Activated CD4-positive, alpha-beta T cell treated with anti-CD3 and anti-CD28 coated beads, Interleukin-2, amount 10 ng/mL, durations not matched to agents 24 days and 14 days (primary cell): ENCODE data around the gene ANKRD63. TPM values are rescaled to one million over a fixed set of nuclear protein-coding genes. Genes with fewer than 3 reads are reported as not detected.
A peak's percentile ranks its signal among the peaks of the same experiment; 100 is the strongest.

Source experiments
- DNase-seq: peaks from one replicate; pipeline ENCODE4 v3.0.0; 2022
- H3K27ac Mint-ChIP-seq: one replicate; pipeline ENCODE4 v1.8.0; 2022; ENCODE audit warnings: mild to moderate bottlenecking, mixed read lengths
- H3K27me3 Mint-ChIP-seq: one replicate; pipeline ENCODE4 v1.8.0; 2022; ENCODE audit warnings: mixed read lengths
- H3K36me3 Mint-ChIP-seq: one replicate; pipeline ENCODE4 v1.8.0; 2022; ENCODE audit warnings: low read depth, mild to moderate bottlenecking, mixed read lengths
- H3K4me1 Mint-ChIP-seq: one replicate; pipeline ENCODE4 v1.8.0; 2021; ENCODE audit warnings: mixed read lengths
- H3K4me3 Mint-ChIP-seq: one replicate; pipeline ENCODE4 v1.8.0; 2022; ENCODE audit warnings: mild to moderate bottlenecking, moderate library complexity, mixed read lengths
- H3K9me3 Mint-ChIP-seq: one replicate; pipeline ENCODE4 v1.8.0; 2021; ENCODE audit warnings: mixed read lengths
- intact Hi-C: fragments of 100-400 bp; cut with micrococcal nuclease; formaldehyde crosslinking; loops from one replicate; pipeline ENCODE4 v1.15.1; 2023
- total RNA-seq: library from RNA; stranded (reverse); gene quantifications from 2 replicates; pipeline ENCODE4 v1.2.3, GENCODE V29; 2022

The ANKRD63 gene
- total RNA-seq, 1 donor from 2014 or later, result not detected

DNA sequence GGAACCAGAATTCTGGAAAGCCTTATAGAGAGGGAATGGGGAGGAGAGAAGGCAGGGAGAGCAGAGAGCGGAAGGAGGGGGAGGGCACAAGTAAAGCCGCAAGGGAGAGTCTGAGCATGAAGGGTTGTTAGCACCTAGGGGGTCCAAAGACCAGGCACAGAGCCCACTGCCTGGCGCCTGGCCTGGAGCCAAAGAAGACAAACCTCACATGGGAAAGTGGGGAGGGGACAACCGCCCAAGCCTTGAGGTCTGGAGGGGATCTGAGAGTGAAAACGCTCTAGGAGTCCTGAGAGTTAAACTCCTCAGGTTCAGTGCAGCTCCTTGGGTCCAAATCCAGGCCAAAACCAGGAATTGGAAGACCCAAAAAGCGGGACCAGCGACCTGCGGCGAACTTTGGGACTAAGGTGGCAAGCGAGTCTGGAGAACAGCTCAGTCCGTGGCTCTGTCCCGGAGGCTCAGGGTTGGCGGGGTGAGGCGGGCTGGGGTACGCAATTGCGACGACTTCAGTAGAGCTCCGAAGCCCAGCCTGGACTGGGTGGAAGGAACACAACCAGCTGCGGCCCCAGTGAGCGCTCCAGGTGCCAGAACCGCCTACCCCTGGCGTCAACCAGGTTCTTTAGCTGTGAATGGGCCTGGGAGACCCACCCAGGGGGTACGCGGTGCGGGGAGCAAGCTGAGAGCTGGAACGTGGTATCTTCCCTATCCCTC, 39.8 kb upstream of the ANKRD63 start:
- peak; percentile 61 for DNase-seq
- peaks cover 9% of the 10 kb centered on the region for H3K36me3 Mint-ChIP-seq

DNA sequence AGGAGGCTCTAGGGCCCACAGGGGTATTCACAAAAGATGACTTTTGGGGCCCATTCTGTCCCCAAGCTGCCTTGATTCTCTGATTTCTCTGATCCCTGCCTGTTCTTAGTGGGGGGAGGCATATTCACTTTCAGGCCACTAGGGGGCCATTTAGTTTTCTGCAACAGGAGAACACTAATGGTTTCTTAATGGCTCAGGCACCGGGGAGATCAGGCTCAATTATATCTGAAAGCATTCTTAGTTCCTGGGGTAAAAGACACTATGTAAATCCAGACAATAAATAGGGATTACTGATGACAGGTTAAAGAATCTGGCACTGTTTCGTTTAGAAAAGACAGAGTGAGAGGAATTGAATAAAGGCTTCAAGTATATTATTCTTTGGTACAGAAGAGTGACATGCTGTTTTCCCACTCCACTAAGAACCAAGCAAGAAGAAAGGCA, 38.1 kb upstream of the ANKRD63 start:
- Mint-ChIP-seq H3K9me3 (no peaks in the 10 kb centered on the region), H3K27me3 (peaks cover 36% of the 10 kb centered on the region), H3K36me3 (peaks cover 4% of the 10 kb centered on the region), H3K27ac (no peak overlapping the region), H3K4me3 (no peak overlapping the region), H3K4me1 (peaks cover 23% of the 10 kb centered on the region)
- intact Hi-C loops, result loop anchor here (1.0 to 5.0 kb wide), 4 partner anchors 11 to 274 kb away; partner anchors contain the start of gene ANKRD63
- peak; percentile 89 for DNase-seq

More for the DNA sequence above, 39.8 kb upstream of the ANKRD63 start:
- H3K27ac Mint-ChIP-seq, result peak overlapping the region; percentile 76
- no peaks in the 10 kb centered on the region for H3K9me3 Mint-ChIP-seq
- H3K4me1 Mint-ChIP-seq, result peaks cover 26% of the 10 kb centered on the region
- intact Hi-C loops, result loop anchor here (1.0 to 5.0 kb wide), 6 partner anchors 12 to 275 kb away; partner anchors contain the start of genes ANKRD63 and PLCB2
- H3K4me3 Mint-ChIP-seq, result peak overlapping the region; percentile 82
- peaks cover 21% of the 10 kb centered on the region for H3K27me3 Mint-ChIP-seq

DNA sequence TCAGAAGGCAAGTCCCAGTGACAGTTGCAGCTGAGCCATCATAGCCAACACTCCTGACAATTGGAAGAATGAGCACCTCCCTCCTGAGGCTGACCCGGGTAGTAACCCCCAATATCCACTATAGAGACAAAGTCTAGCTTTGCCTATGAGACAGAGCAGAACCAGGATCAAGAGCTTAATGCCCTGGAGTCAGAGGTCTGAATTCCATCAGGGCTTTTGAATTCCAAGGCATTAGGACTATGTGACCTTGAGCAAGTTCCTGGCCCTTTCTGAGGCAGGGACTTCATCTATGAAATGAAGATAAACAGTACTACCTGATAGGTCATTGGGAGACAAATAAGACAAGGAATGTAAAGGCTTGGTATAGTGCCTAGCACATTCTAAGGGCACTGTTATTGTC, 37.5 kb upstream of the ANKRD63 start:
- no peaks in the 10 kb centered on the region for H3K9me3 Mint-ChIP-seq
- no peak overlapping the region for H3K4me3 Mint-ChIP-seq
- no peak for DNase-seq
- intact Hi-C loops, result loop anchor here (5.0 kb wide), 3 partner anchors 38 to 273 kb away; partner anchors contain the start of gene ANKRD63
- H3K27ac Mint-ChIP-seq, result no peak overlapping the region
- H3K36me3 Mint-ChIP-seq, result peaks cover 3% of the 10 kb centered on the region
- H3K27me3 Mint-ChIP-seq, result peaks cover 41% of the 10 kb centered on the region
- peaks cover 22% of the 10 kb centered on the region for H3K4me1 Mint-ChIP-seq

DNA sequence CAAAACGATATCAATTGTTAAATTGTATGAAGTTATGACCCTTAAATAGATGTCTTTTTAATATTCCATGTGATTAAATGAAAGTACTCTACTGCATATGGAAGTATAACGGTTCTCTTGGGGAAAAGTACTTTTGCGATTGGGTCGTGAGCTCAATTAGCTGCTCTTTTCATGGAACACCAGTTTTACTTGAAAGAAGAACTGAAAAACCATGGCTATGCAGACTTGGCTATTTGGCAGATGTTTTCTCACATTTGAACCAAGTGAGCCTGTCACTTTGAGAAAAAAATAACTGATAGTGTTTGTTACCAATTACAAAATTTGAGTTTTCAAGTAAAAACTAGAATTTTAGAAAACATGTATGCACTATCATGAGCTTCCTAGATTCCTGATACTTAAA, 34.7 kb upstream of the ANKRD63 start:
- H3K9me3 Mint-ChIP-seq, result no peaks in the 10 kb centered on the region
- no peak overlapping the region for H3K4me3 Mint-ChIP-seq
- DNase-seq, result no peak
- peaks cover 60% of the 10 kb centered on the region for H3K27me3 Mint-ChIP-seq
- intact Hi-C loops, result no loop called here
- no peak overlapping the region for H3K27ac Mint-ChIP-seq
- peaks cover 17% of the 10 kb centered on the region for H3K4me1 Mint-ChIP-seq
- no peaks in the 10 kb centered on the region for H3K36me3 Mint-ChIP-seq

DNA sequence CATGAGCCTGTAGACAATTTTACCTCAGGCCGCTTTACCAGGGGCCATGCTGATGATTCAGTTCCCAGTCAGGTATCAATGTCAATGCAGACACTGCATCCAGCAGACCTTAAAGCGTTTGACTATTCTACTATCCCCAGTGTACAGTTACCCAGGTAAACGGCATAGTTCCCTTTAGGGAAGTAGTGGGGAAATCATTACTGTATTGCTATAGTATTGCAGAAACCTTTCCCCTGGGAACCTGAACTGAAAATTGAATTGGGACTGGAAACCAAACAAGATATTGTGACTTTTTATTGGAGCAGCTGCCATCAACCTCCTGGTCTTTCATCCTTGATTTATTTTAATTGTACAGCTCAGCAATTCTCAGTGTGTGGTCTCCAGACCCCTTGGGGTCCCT, 34.1 kb upstream of the ANKRD63 start:
- intact Hi-C loops, result no loop called here
- Mint-ChIP-seq H3K27me3 (peaks cover 64% of the 10 kb centered on the region), H3K4me3 (no peak overlapping the region), H3K36me3 (no peaks in the 10 kb centered on the region), H3K27ac (no peak overlapping the region), H3K4me1 (peaks cover 12% of the 10 kb centered on the region), H3K9me3 (no peaks in the 10 kb centered on the region)
- DNase-seq, result no peak

DNA sequence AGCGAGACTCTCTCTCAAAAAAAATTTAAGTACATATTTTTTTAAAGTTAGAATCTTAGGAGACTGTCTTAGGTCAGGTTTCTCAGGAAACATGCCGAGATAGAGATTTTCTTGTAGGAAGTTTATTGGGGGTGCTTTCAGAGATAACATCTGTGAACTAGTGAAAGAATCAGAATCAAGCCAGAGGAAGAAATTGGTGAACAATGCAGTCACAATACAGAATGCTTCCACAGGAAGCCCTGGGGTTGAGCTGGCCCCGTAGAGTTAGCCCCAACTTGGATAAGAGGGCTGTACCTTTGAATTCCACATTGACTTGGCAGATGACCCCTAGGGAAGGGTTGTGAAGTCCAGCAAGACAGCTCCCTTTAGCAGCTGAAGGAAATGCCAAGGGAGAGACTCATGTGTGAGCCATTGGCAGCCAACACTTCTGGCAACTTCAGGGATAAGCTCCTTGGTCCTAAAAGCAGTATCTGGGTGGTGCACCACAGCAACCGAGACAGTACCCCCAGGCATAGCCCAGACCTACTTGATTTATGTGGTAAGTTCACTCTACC, 31.9 kb upstream of the ANKRD63 start:
- H3K4me3 Mint-ChIP-seq, result no peak overlapping the region
- H3K27ac Mint-ChIP-seq, result no peak overlapping the region
- no peak for DNase-seq

DNA sequence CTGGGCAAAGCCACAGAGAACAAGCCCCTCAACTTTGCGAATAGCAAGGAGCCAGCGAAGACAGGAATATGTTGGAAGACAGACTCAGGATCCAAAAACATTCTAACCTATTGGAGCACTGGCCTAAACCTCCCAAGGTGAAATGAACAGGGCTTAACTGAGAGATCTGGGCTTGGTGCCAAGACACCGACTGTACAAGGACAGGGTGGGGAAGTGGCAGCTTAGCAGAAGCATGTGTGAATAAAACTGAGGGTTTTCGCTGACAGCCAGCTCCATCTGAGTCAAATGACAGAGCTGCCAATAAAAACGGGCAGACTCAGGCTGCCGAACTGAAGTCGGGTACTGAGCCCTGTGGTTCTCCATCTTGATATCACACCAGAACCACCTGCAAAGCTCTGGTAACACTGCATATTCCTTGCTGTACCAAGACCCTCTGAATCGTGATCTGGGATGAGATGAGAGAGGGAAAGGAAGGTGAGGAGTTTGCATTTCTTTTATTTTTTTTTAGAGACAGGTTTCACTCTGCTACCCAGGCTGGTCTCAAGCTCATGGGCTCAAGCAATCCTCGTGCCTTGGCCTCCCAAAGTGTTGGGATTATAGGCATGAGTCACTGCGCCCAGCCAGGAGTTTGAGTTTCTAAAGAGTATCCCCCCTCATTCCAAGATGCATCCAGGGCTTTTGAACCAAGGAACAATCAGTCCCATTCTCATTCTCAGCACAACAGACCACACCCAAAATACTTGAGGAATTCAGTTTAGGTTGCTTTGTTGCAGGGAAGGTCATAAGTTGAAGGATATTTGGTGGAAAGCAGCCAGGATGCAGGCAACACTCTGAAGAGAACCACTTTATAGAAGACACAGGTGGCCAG, 30.9 kb upstream of the ANKRD63 start:
- no peak overlapping the region for H3K27ac Mint-ChIP-seq
- peaks cover 15% of the 10 kb centered on the region for H3K4me1 Mint-ChIP-seq
- no peak for DNase-seq
- intact Hi-C loops, result no loop called here
- H3K4me3 Mint-ChIP-seq, result no peak overlapping the region
- H3K36me3 Mint-ChIP-seq, result no peaks in the 10 kb centered on the region
- H3K9me3 Mint-ChIP-seq, result no peaks in the 10 kb centered on the region
- peaks cover 60% of the 10 kb centered on the region for H3K27me3 Mint-ChIP-seq

More for the DNA sequence above, 31.9 kb upstream of the ANKRD63 start:
- intact Hi-C loops, result no loop called here
- H3K4me1 Mint-ChIP-seq, result peaks cover 6% of the 10 kb centered on the region
- peaks cover 64% of the 10 kb centered on the region for H3K27me3 Mint-ChIP-seq
- H3K36me3 Mint-ChIP-seq, result no peaks in the 10 kb centered on the region
- no peaks in the 10 kb centered on the region for H3K9me3 Mint-ChIP-seq

DNA sequence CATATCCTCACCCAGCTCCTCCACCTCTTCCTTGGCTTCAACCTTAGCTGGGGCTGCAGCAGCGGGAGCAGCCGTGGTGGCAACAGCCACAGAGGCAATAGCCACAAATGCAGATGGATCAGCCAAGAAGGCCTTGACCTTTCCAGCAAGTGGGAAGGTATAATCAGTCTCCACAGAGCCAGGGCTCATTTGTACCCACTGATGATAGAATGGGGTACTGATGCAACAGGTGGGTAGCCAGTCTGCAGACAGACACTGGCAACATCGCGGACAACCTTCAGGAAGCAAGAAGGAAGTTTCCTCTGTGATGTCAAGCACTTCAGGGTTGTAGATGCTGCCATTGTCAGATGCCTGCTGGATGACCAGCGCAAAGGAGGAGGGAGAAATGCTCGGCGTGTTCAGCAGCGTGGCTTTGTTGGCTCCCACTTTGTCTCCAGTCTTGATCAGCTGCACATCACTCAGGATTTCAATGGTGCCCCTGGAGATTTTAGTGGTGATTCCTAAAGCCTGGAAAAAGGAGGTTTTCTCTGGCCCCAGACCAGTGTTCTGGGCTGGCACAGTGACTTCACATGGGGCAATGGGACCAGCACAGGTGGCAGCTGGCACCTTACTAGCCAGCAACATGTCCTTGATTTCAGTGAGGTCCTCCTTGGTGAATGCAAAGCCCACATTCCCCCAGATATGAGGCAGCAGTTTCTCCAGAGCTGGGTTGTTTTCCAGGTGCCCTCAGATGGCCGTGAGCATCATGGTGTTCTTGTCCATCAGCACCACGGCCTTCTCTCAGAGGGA, 29.7 kb upstream of the ANKRD63 start:
- no peak overlapping the region for H3K27ac Mint-ChIP-seq

DNA sequence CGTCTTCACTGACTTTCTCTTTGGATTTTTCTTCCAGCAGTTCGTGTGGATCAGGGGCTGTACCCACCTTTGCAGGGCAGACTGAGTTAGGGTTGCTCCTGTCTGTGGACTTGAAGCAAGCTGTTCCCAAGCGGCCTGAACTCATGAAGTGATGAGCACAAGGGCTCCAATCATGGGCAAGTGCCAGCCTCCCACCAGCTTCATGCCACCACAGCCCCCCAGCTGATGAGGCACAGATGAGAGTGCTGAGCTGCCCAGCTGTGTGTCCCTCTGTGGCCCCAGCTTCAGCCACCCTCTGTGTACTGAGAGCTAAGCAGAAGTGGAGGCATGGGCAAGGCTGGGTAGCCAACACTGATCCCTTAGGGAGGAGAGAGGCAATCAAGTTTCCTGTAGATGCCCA, 28.1 kb upstream of the ANKRD63 start:
- intact Hi-C loops, result loop anchor here (1.0 kb wide), 2 partner anchors 10 to 32 kb away; no protein-coding TSS in a partner anchor
- H3K36me3 Mint-ChIP-seq, result no peaks in the 10 kb centered on the region
- H3K4me1 Mint-ChIP-seq, result peaks cover 27% of the 10 kb centered on the region
- H3K27me3 Mint-ChIP-seq, result peaks cover 39% of the 10 kb centered on the region
- H3K4me3 Mint-ChIP-seq, result no peak overlapping the region
- H3K27ac Mint-ChIP-seq, result no peak overlapping the region
- no peaks in the 10 kb centered on the region for H3K9me3 Mint-ChIP-seq
- no peak for DNase-seq

More for the DNA sequence above, 29.7 kb upstream of the ANKRD63 start:
- H3K36me3 Mint-ChIP-seq, result no peaks in the 10 kb centered on the region
- H3K4me3 Mint-ChIP-seq, result no peak overlapping the region
- no peak for DNase-seq
- H3K9me3 Mint-ChIP-seq, result no peaks in the 10 kb centered on the region
- intact Hi-C loops, result no loop called here
- H3K27me3 Mint-ChIP-seq, result peaks cover 53% of the 10 kb centered on the region
- H3K4me1 Mint-ChIP-seq, result peaks cover 18% of the 10 kb centered on the region

DNA sequence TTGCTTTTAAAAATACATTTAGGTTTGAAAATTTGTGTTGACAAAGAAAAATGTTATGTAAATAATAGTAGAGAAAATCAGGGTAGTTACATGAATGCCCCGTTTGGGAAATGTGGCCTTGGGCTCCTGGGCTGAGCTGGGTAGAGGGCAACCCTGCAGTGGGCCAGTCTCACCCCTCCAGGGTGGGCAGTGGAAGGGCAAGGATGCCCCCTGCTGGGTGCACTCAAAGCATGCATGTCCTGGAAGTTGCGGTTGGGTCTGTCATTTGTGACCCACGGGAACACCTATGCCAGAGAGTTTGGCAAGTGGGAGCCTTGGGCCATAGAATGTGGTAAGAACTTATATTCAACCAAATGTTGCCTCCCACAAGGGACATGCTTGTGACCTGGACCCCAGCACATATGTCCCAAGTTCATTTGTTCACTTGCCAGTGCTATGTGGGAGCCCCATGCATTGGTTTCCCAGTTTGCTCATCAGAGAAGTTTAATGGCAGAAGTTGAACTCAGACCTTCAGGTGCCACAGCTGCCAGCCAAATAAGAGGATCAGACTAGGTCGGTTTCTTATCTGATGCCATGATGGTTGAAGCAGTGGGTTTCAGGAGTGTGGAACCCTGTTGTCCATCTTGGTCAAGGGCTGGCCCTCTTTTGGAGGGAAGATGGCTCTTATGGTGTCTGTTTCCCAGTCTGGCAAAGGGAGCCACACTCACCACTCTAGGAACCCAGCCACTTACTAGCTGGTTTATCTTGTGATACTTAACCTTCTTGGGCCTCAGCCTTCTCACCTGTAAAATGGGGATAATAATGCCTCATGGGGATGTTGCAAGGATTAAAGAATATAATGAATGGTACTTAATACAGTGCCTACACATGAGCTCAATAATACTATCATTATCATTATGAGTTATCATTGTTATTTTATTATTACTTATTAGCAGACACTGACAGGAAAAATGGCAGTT, 27.4 kb upstream of the ANKRD63 start:
- intact Hi-C loops, result loop anchor here (1.0 kb wide), 2 partner anchors 11 to 31 kb away; no protein-coding TSS in a partner anchor
- Mint-ChIP-seq H3K4me1 (peaks cover 28% of the 10 kb centered on the region), H3K9me3 (no peaks in the 10 kb centered on the region), H3K36me3 (no peaks in the 10 kb centered on the region), H3K27me3 (peaks cover 32% of the 10 kb centered on the region), H3K27ac (no peak overlapping the region), H3K4me3 (peak overlapping the region; percentile 92)
- peak; percentile 90 for DNase-seq

DNA sequence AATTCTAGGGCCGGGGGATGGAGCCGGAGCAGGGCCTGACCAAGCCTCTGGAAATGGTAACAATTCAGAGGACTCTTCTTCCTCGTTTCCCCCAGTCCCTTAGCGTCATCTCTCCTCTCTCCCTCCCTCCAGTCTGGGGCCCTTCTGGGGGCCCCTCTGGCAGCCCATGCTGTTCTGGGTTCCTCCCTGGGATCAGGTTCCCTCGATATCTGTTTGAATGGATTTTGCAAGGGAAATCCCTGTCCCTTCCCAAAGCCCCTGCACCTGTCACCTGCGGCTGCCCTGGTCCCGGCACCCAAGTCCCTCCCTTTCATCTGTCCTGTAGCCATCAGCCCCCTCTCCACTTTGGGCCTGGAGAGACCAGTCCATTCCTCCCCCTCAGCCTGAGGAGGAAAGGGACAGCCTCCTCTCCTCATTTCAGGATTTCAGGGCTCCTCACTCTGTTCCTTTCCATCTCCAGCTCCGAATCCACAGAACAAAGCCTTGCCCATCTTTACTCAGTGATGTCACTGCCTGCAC, 26.5 kb upstream of the ANKRD63 start:
- intact Hi-C loops, result no loop called here
- DNase-seq, result no peak
- no peaks in the 10 kb centered on the region for H3K36me3 Mint-ChIP-seq
- H3K27ac Mint-ChIP-seq, result peak overlapping the region; percentile 98
- H3K27me3 Mint-ChIP-seq, result peaks cover 26% of the 10 kb centered on the region
- H3K9me3 Mint-ChIP-seq, result no peaks in the 10 kb centered on the region
- peak overlapping the region; percentile 92 for H3K4me3 Mint-ChIP-seq
- H3K4me1 Mint-ChIP-seq, result peaks cover 27% of the 10 kb centered on the region
